ENCODE data around the gene CIB2.

CIB2 gene

GRCh38 chr15:78082743-78083110 lies 48.5 kb downstream of the CIB2 start:
- DNase-seq: no peak

- no peak for DNase-seq
These were observed 49.0 kb downstream of the CIB2 start for GRCh38 chr15:78082106-78082742.

- no peak for DNase-seq
These were observed 51.2 kb downstream of the CIB2 start for GRCh38 chr15:78080088-78080460.

GRCh38 chr15:78079298-78080087 lies 51.8 kb downstream of the CIB2 start:
- DNase-seq: no peak

- DNase-seq: no peak
These were observed 53.4 kb downstream of the CIB2 start for GRCh38 chr15:78077871-78078210.

GRCh38 chr15:78077053-78077870 lies 54.0 kb downstream of the CIB2 start, which contains the start of gene TBC1D2B:
TBC1D2B (minus strand) TSS chr15:78077711; CDS start chr15:78077652, 59 bp downstream.
- DNase-seq: peak; percentile 60 to 65

GRCh38 chr15:78076231-78077052 lies 54.8 kb downstream of the CIB2 start:
- no peak for DNase-seq

GRCh38 chr15:78075490-78076230 lies 55.6 kb downstream of the CIB2 start:
- no peak for DNase-seq

GRCh38 chr15:78073046-78073787 lies 58.0 kb downstream of the CIB2 start:
- no peak for DNase-seq

- peak; percentile 50 to 51 for DNase-seq
These were observed 59.0 kb downstream of the CIB2 start for GRCh38 chr15:78072080-78072892.

GRCh38 chr15:78071383-78071782 lies 59.9 kb downstream of the CIB2 start:
- no peak for DNase-seq

- peak in 1 of 2 experiments; percentile 46 for DNase-seq
These were observed 61.1 kb downstream of the CIB2 start for GRCh38 chr15:78070049-78070700.

- no peak for DNase-seq
These were observed 61.7 kb downstream of the CIB2 start for GRCh38 chr15:78069462-78070029.

- no peak for DNase-seq
These were observed 62.2 kb downstream of the CIB2 start for GRCh38 chr15:78069052-78069414.

- DNase-seq: no peak
These were observed 63.7 kb downstream of the CIB2 start for GRCh38 chr15:78067328-78068228.

GRCh38 chr15:78065973-78066946 lies 65.0 kb downstream of the CIB2 start:
- no peak for DNase-seq

GRCh38 chr15:78065284-78065872 lies 65.9 kb downstream of the CIB2 start:
- DNase-seq: no peak
